Measurements from ENCODE around the gene AAK1. TPM values are rescaled to one million over a fixed set of nuclear protein-coding genes. Genes with fewer than 3 reads are reported as not detected.
A peak's percentile ranks its signal among the peaks of the same experiment; 100 is the strongest.

Gene AAK1
- total RNA-seq, 3 donors from 2014 or later (not counting 1 experiment from before 2014, with no cell fraction given), result 174 to 249 (median 204) TPM

DNA sequence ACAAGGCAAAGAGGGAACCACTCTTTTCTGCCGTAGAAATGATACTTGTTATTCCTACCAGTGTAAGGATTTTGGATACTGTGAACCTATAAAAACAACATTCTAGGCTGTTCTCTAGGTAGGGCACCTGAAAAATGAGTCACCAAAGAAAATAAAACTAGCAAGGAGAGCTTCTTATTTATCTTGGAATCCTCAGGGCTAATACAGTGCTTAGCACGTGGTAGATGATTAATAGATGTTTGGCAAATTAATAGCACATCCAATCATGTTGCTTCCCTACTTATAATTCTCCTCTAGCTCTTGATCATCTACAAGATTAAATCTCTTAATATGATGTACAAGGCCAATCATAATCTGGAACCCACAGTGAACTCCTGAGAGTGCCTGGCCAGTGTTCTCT is 73.1 kb downstream of the AAK1 start:
- no peak overlapping the region for H3K27ac ChIP-seq (ENCODE audit: low read length)
- no peak overlapping the region for H3K4me3 ChIP-seq (ENCODE audit: low read length)
- H3K4me1 Mint-ChIP-seq, result peaks cover 78 to 81% of the 10 kb centered on the region in 2 donors
- H3K9me3 Mint-ChIP-seq, result no peaks in the 10 kb centered on the region
- peaks cover 28% of the 10 kb centered on the region for H3K4me1 ChIP-seq (ENCODE audit: control insufficient read depth, insufficient read depth, low read length)
- no peaks in the 10 kb centered on the region for H3K36me3 ChIP-seq (ENCODE audit: control insufficient read depth, insufficient read depth, low read length)
- DNase-seq (no peak), ATAC-seq (no peak)
- intact Hi-C loops (cut with micrococcal nuclease), result no loop called here
- H3K36me3 Mint-ChIP-seq, result no peaks in the 10 kb centered on the region
- peak overlapping the region; percentile 25 to 58 for H3K27ac Mint-ChIP-seq
- H3K4me3 Mint-ChIP-seq, result peak overlapping the region; percentile 26
- 83% methylated on average over 1 of the region's 2 CpGs for WGBS (ENCODE audit: insufficient coverage)
- no peaks in the 10 kb centered on the region for H3K9me3 ChIP-seq (ENCODE audit: control insufficient read depth, insufficient read depth, low read length)
- no peaks in the 10 kb centered on the region for H3K27me3 Mint-ChIP-seq (ENCODE audit: low read depth in 2 of 2)
- TF ChIP-seq, protein P1, sequence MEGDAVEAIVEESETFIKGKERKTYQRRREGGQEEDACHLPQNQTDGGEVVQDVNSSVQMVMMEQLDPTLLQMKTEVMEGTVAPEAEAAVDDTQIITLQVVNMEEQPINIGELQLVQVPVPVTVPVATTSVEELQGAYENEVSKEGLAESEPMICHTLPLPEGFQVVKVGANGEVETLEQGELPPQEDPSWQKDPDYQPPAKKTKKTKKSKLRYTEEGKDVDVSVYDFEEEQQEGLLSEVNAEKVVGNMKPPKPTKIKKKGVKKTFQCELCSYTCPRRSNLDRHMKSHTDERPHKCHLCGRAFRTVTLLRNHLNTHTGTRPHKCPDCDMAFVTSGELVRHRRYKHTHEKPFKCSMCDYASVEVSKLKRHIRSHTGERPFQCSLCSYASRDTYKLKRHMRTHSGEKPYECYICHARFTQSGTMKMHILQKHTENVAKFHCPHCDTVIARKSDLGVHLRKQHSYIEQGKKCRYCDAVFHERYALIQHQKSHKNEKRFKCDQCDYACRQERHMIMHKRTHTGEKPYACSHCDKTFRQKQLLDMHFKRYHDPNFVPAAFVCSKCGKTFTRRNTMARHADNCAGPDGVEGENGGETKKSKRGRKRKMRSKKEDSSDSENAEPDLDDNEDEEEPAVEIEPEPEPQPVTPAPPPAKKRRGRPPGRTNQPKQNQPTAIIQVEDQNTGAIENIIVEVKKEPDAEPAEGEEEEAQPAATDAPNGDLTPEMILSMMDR (IDR thresholded peaks at IDR 0.05), result no peak
- H3K27me3 ChIP-seq (ENCODE audit: control insufficient read depth, insufficient read depth, low read length), result no peaks in the 10 kb centered on the region

GRCh38 chr2:69567909-69568300 is 75.6 kb downstream of the AAK1 start:
- H3K9me3 ChIP-seq (ENCODE audit: control insufficient read depth, insufficient read depth, low read length), result no peaks in the 10 kb centered on the region
- WGBS (ENCODE audit: insufficient coverage), result 91% methylated on average over 6 of the region's 6 CpGs
- TF ChIP-seq, protein P1 (IDR thresholded peaks at IDR 0.05), result no peak
- Mint-ChIP-seq H3K27me3 (ENCODE audit: low read depth in 2 of 2) (no peaks in the 10 kb centered on the region), H3K4me1 (peaks cover 87 to 90% of the 10 kb centered on the region in 2 donors), H3K36me3 (no peaks in the 10 kb centered on the region), H3K27ac (peak overlapping the region; percentile 59 to 84), H3K9me3 (no peaks in the 10 kb centered on the region), H3K4me3 (no peak overlapping the region)
- no peak for ATAC-seq
- no peaks in the 10 kb centered on the region for H3K36me3 ChIP-seq (ENCODE audit: control insufficient read depth, insufficient read depth, low read length)
- intact Hi-C loops (cut with micrococcal nuclease), result no loop called here
- no peak overlapping the region for H3K4me3 ChIP-seq (ENCODE audit: low read length)
- no peak for DNase-seq
- H3K27ac ChIP-seq (ENCODE audit: low read length), result no peak overlapping the region
- H3K27me3 ChIP-seq (ENCODE audit: control insufficient read depth, insufficient read depth, low read length), result no peaks in the 10 kb centered on the region
- peaks cover 39% of the 10 kb centered on the region for H3K4me1 ChIP-seq (ENCODE audit: control insufficient read depth, insufficient read depth, low read length)

DNA sequence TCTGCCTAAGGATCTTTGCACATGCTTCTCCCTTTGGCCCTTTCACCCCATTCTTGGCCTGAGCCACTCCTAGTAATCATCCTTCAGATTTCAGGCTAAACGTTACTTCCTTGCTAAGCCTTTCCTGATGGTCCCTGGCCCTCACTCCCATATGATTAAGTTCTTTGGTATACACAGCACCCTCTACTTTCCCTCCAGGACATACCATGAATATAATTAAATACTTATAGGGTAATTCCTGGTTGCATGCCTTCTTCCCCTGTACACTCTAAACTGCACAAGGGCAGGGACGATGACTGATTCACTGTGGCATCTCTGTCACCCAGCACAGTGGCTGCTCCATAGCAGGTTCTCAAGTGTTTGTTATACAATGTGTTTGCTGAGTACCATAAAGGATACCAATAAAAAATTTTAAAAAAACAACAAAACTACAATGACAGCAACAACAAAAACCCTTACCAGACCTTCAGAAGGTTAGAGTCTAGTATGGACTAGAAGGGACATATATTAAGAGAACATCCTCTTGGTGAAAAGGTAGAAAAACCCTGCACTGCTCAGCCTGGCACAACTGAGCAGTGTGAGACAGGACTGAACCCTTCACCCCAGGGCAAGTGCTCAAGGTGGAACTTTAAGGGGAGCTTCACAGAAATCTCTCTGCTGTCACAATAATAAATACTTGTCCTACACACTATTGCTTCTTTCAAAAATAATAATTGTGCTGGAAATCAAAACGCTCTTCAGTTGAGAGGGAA is 76.2 kb downstream of the AAK1 start:
- H3K27ac ChIP-seq (ENCODE audit: low read length), result no peak overlapping the region
- H3K4me3 Mint-ChIP-seq, result peak overlapping the region; percentile 18
- H3K9me3 Mint-ChIP-seq, result no peaks in the 10 kb centered on the region
- TF ChIP-seq, protein P1 (IDR thresholded peaks at IDR 0.05), result no peak
- no peaks in the 10 kb centered on the region for H3K9me3 ChIP-seq (ENCODE audit: control insufficient read depth, insufficient read depth, low read length)
- peak overlapping the region; percentile 59 to 84 for H3K27ac Mint-ChIP-seq
- H3K36me3 Mint-ChIP-seq, result no peaks in the 10 kb centered on the region
- no peaks in the 10 kb centered on the region for H3K36me3 ChIP-seq (ENCODE audit: control insufficient read depth, insufficient read depth, low read length)
- no peak overlapping the region for H3K4me3 ChIP-seq (ENCODE audit: low read length)
- no peaks in the 10 kb centered on the region for H3K27me3 ChIP-seq (ENCODE audit: control insufficient read depth, insufficient read depth, low read length)
- peaks cover 88 to 89% of the 10 kb centered on the region in 2 donors for H3K4me1 Mint-ChIP-seq
- 95% methylated on average over 2 of the region's 3 CpGs for WGBS (ENCODE audit: insufficient coverage)
- DNase-seq (peak in 1 of 2 donors; percentile 22), ATAC-seq (no peak)
- peaks cover 39% of the 10 kb centered on the region for H3K4me1 ChIP-seq (ENCODE audit: control insufficient read depth, insufficient read depth, low read length)
- intact Hi-C loops (cut with micrococcal nuclease), result no loop called here
- no peaks in the 10 kb centered on the region for H3K27me3 Mint-ChIP-seq (ENCODE audit: low read depth in 2 of 2)

All from natural killer cell (primary cell).